ENCODE measurements around the gene BAZ1B.
A peak's percentile ranks its signal among the peaks of the same experiment; 100 is the strongest.
"Not testable (repeated sequence)": the region's sequence is repeated elsewhere in the genome, so short reads cannot be mapped to it uniquely, and the experiment has no call there.

Gene BAZ1B

GRCh38 chr7:73496626-73497025 lies 25.5 kb downstream of the BAZ1B start:
- DNase-seq (ENCODE audit: low read depth) = no peak

GRCh38 chr7:73495507-73495906 lies 26.6 kb downstream of the BAZ1B start:
- DNase-seq (ENCODE audit: low read depth) = not testable (repeated sequence)

- no peak for DNase-seq (ENCODE audit: low read depth)
Observed at GRCh38 chr7:73489976-73490375, 32.1 kb downstream of the BAZ1B start.

- no peak for DNase-seq (ENCODE audit: low read depth)
Observed at GRCh38 chr7:73487486-73487885, 34.6 kb downstream of the BAZ1B start.

GRCh38 chr7:73483171-73483570 lies 38.9 kb downstream of the BAZ1B start:
- DNase-seq (ENCODE audit: low read depth) = no peak

GRCh38 chr7:73482746-73483145 lies 39.3 kb downstream of the BAZ1B start:
- no peak for DNase-seq (ENCODE audit: low read depth)

- DNase-seq (ENCODE audit: low read depth) = not testable (repeated sequence)
Observed at GRCh38 chr7:73481521-73481920, 40.6 kb downstream of the BAZ1B start.

GRCh38 chr7:73478549-73478948 lies 43.5 kb downstream of the BAZ1B start:
- DNase-seq (ENCODE audit: low read depth) = no peak

- DNase-seq (ENCODE audit: low read depth) = no peak
Observed at GRCh38 chr7:73477376-73477775, 44.7 kb downstream of the BAZ1B start.

- peak; percentile 7 for DNase-seq (ENCODE audit: low read depth)
Observed at GRCh38 chr7:73470208-73470607, 51.9 kb downstream of the BAZ1B start.

GRCh38 chr7:73467046-73467445 lies 55.0 kb downstream of the BAZ1B start:
- not testable (repeated sequence) for DNase-seq (ENCODE audit: low read depth)

- DNase-seq (ENCODE audit: low read depth) = no peak
Observed at GRCh38 chr7:73466112-73466511, 56.0 kb downstream of the BAZ1B start.

GRCh38 chr7:73463966-73464365 lies 58.1 kb downstream of the BAZ1B start:
- DNase-seq (ENCODE audit: low read depth) = no peak

GRCh38 chr7:73463260-73463659 lies 58.8 kb downstream of the BAZ1B start:
- DNase-seq (ENCODE audit: low read depth) = no peak

GRCh38 chr7:73461782-73462285 lies 60.3 kb downstream of the BAZ1B start:
- DNase-seq (ENCODE audit: low read depth) = no peak

- DNase-seq (ENCODE audit: low read depth) = no peak
Observed at GRCh38 chr7:73454424-73454823, 67.7 kb downstream of the BAZ1B start.

- no peak for DNase-seq (ENCODE audit: low read depth)
Observed at GRCh38 chr7:73452999-73453635, 69.0 kb downstream of the BAZ1B start.

- peak; percentile 47 for DNase-seq (ENCODE audit: low read depth)
Observed at GRCh38 chr7:73451780-73452398, 70.2 kb downstream of the BAZ1B start.

- DNase-seq (ENCODE audit: low read depth) = no peak
Observed at GRCh38 chr7:73449422-73449821, 72.7 kb downstream of the BAZ1B start.

- no peak for DNase-seq (ENCODE audit: low read depth)
Observed at GRCh38 chr7:73448609-73449008, 73.5 kb downstream of the BAZ1B start.

- DNase-seq (ENCODE audit: low read depth) = no peak
Observed at GRCh38 chr7:73447121-73447733, 74.9 kb downstream of the BAZ1B start.

- no peak for DNase-seq (ENCODE audit: low read depth)
Observed at GRCh38 chr7:73446682-73447081, 75.4 kb downstream of the BAZ1B start.

- no peak for DNase-seq (ENCODE audit: low read depth)
Observed at GRCh38 chr7:73443548-73444255, 78.4 kb downstream of the BAZ1B start.

Data from stromal cell of bone marrow (primary cell).